GM12878 (cell line): ENCODE data around the gene SRL. TPM values are rescaled to one million over a fixed set of nuclear protein-coding genes. Genes with fewer than 3 reads are reported as not detected.

ENCODE experiments used
- ATAC-seq: fragments of 200-7000 bp; cut with Tn5 transposase; 3 replicates; pipeline ENCODE4 v1.9.1; 2020; ENCODE audit warnings: mild to moderate bottlenecking, moderate library complexity
- BruUV-seq: library from RNA; stranded (reverse); fragments of 400-500 nt; replicated peaks from 2 replicates; lab custom pipeline; 2021; lab: Mats Ljungman, UMichigan
- CTCF ChIA-PET: fragments of 300-600 bp; sonication (Branson Sonifier 250); formaldehyde crosslinking; extraction: SDS; loops from one replicate; lab custom pipeline; 2021; ENCODE audit warnings: inconsistent platforms; lab: Yijun Ruan, JAX
- POLR2A ChIA-PET: fragments of 350-600 bp; formaldehyde crosslinking; extraction: SDS; loops from one replicate; lab custom pipeline; 2021; ENCODE audit warnings: inconsistent platforms; lab: Charles Lee
- RAD21 ChIA-PET: fragments of 300-600 bp; sonication (Branson Sonifier 250); formaldehyde crosslinking; loops from one replicate; lab custom pipeline; 2023; ENCODE audit warnings: antibody characterized with exemption; ENCODE audit not compliant: unreplicated experiment; lab: Charles Lee
- SMC1A ChIA-PET: fragments of 300-600 bp; sonication (Branson Sonifier 250); formaldehyde crosslinking; loops from one replicate; lab custom pipeline; 2023; ENCODE audit not compliant: unreplicated experiment, uncharacterized antibody; lab: Charles Lee
- DNase-seq: peaks from one replicate; pipeline ENCODE4 v3.0.0-alpha.2; 2011; ENCODE audit warnings: low read depth, low spot score
- FAIRE-seq: peaks from 3 replicates; lab custom pipeline; 2011; peaks lifted over from hg19 to GRCh38; lab: Jason Lieb, UNC
- H2AFZ ChIP-seq: 2 replicates; pipeline ENCODE4 v1.6.0; 2011; ENCODE audit warnings: low read depth, low read length, control low read depth; ENCODE audit not compliant: control insufficient read depth
- H3K27ac ChIP-seq: 2 replicates; pipeline ENCODE4 v1.5.1; 2011; ENCODE audit warnings: control low read depth; ENCODE audit not compliant: control insufficient read depth, insufficient read depth
- H3K27me3 ChIP-seq, 2 experiments: replicated peaks in 1 of 2; 2 replicates each; pipeline versions ENCODE4 v1.6.0 to v1.6.1; 2011; ENCODE audit warnings: low read length in 1 of 2; ENCODE audit not compliant: control insufficient read depth in 2 of 2, insufficient read depth in 2 of 2
- H3K36me3 ChIP-seq, 2 experiments: 2 replicates each; pipeline ENCODE4 v1.5.1; 2011; ENCODE audit warnings: low read length in 1 of 2; ENCODE audit not compliant: control insufficient read depth in 2 of 2, insufficient read depth in 2 of 2
- H3K4me1 ChIP-seq: 2 replicates; pipeline ENCODE4 v1.6.1; 2011; ENCODE audit warnings: mild to moderate bottlenecking, low read length, moderate library complexity, mixed read lengths; ENCODE audit not compliant: control insufficient read depth, insufficient read depth
- H3K4me2 ChIP-seq: 2 replicates; pipeline ENCODE4 v1.6.0; 2011; ENCODE audit warnings: control low read depth; ENCODE audit not compliant: control insufficient read depth, insufficient read depth
- H3K4me3 ChIP-seq: fragments of 200-600 bp; sonication (generic); 2 replicates; pipeline ENCODE4 v1.5.1; 2016
- H3K79me2 ChIP-seq: 2 replicates; pipeline ENCODE4 v1.6.0; 2011; ENCODE audit warnings: low read length; ENCODE audit not compliant: control insufficient read depth, insufficient read depth
- H3K9ac ChIP-seq: 2 replicates; pipeline ENCODE4 v1.8.0; 2011; ENCODE audit warnings: low read length, control low read depth, mixed read lengths; ENCODE audit not compliant: control insufficient read depth, insufficient read depth
- H3K9me3 ChIP-seq: replicated peaks from 3 replicates; pipeline ENCODE4 v1.5.1; 2011; ENCODE audit warnings: mild to moderate bottlenecking, low read length; ENCODE audit not compliant: control insufficient read depth, insufficient read depth
- H4K20me1 ChIP-seq: 2 replicates; pipeline ENCODE4 v1.6.0; 2011; ENCODE audit not compliant: control insufficient read depth, insufficient read depth
- BHLHE40 ChIP-seq, 2 experiments: fragments of 450-650 bp in 1 of 2; IDR thresholded peaks; 2 replicates each; pipeline ENCODE4 v1.6.1; 2011 to 2017; ENCODE audit warnings: low read depth in 2 of 2, borderline replicate concordance in 1 of 2, improper control_type of control experiment in 1 of 2, low read length in 1 of 2, mild to moderate bottlenecking in 1 of 2
- HDGF ChIP-seq: fragments of 450-650 bp; IDR thresholded peaks from 2 replicates; pipeline ENCODE4 v1.6.1; 2016; ENCODE audit warnings: antibody characterized with exemption
- IKZF2 ChIP-seq, 2 experiments: fragments of 450-650 bp; IDR thresholded peaks; 2 replicates each; pipeline ENCODE4 v1.6.1; 2017; ENCODE audit warnings: mild to moderate bottlenecking in 2 of 2, moderate library complexity in 2 of 2
- JUND ChIP-seq: IDR thresholded peaks from 2 replicates; pipeline ENCODE4 v1.6.1; 2012; ENCODE audit warnings: low read depth, mild to moderate bottlenecking, low read length, improper control_type of control experiment, moderate library complexity
- NFXL1 ChIP-seq: fragments of 450-650 bp; IDR thresholded peaks from 2 replicates; pipeline ENCODE4 v1.6.1; 2017; ENCODE audit warnings: antibody characterized with exemption, mild to moderate bottlenecking, borderline replicate concordance
- SMAD1 ChIP-seq: fragments of 450-650 bp; IDR thresholded peaks from 2 replicates; pipeline ENCODE4 v1.6.1; 2018; ENCODE audit warnings: mild to moderate bottlenecking, low read depth; ENCODE audit not compliant: partially characterized antibody
- STAT1 ChIP-seq: fragments of 450-650 bp; conservative IDR thresholded peaks from 2 replicates; pipeline ENCODE4 v1.6.1; 2014; ENCODE audit warnings: antibody characterized with exemption, mild to moderate bottlenecking
- SUPT20H ChIP-seq: IDR thresholded peaks from 2 replicates; pipeline ENCODE4 v1.6.1; 2011; ENCODE audit warnings: low read depth, mild to moderate bottlenecking, low read length, moderate library complexity, borderline replicate concordance; ENCODE audit not compliant: control insufficient read depth
- WGBS: methylation state at CpG from one replicate; pipeline ENCODE4 v1.1.6; 2016; ENCODE audit warnings: low lambda C conversion rate; ENCODE audit not compliant: insufficient replicate concordance, insufficient coverage; ENCODE audit errors: missing lambda C conversion rate; 5-methylcytosine and 5-hydroxymethylcytosine counted together
- in situ Hi-C: fragments of 300-500 bp; cut with MboI; formaldehyde crosslinking; loops from 9 replicates; pipeline ENCODE4 v1.14.3; 2018; ENCODE audit warnings: mixed read lengths
- intact Hi-C: fragments of 100-400 bp; cut with micrococcal nuclease; formaldehyde crosslinking; loops from one replicate; pipeline ENCODE4 v1.14.2; 2022; ENCODE audit not compliant: unreplicated experiment
- polyA plus RNA-seq, 11 experiments: library from polyadenylated mRNA; depleted of rRNA in 4 of 11; unstranded in 6 of 11; stranded (reverse) in 5 of 11; fragments of >200 nt; fragmentation: Nextera tagmentation in 4 of 11; fragmentation: Illumina TruSeq in 1 of 11; extraction: Ambion mirVana in 4 of 11; extraction: Trizol in 1 of 11; gene quantifications; 1 replicate in 1 of 11; 2 replicates in 10 of 11; pipeline versions ENCODE4 v1.2.1 to v1.2.3, GENCODE V29; 2011 to 2016; ENCODE audit warnings: inconsistent platforms in 2 of 11, missing spikeins in 2 of 11, low read depth in 1 of 11
- total RNA-seq, 4 experiments: library from RNA; depleted of rRNA in 3 of 4; stranded (reverse); fragments of >200 nt in 3 of 4; fragmentation: Illumina TruSeq in 1 of 4; extraction: Trizol in 1 of 4; gene quantifications; 2 replicates each; pipeline versions ENCODE4 v1.2.1 to v1.2.3, GENCODE V29; 2013 to 2021
- TF ChIP-seq, protein P1 (sequence below): fragments of 450-650 bp; formaldehyde crosslinking; IDR thresholded peaks from 2 replicates; pipeline ENCODE4 v1.4.0; 2020; ENCODE audit warnings: mild to moderate bottlenecking, moderate library complexity
- TF ChIP-seq, protein P2 (sequence below): IDR thresholded peaks from 2 replicates; pipeline ENCODE4 v1.6.1; 2011; ENCODE audit warnings: mild to moderate bottlenecking, low read depth, low read length, moderate library complexity; ENCODE audit not compliant: insufficient replicate concordance

Gene SRL
- total and polyA plus RNA-seq, 10 of the 15 experiments (the other 5 are each of a cell fraction or from before 2014, with no cell fraction given) = not detected

DNA sequence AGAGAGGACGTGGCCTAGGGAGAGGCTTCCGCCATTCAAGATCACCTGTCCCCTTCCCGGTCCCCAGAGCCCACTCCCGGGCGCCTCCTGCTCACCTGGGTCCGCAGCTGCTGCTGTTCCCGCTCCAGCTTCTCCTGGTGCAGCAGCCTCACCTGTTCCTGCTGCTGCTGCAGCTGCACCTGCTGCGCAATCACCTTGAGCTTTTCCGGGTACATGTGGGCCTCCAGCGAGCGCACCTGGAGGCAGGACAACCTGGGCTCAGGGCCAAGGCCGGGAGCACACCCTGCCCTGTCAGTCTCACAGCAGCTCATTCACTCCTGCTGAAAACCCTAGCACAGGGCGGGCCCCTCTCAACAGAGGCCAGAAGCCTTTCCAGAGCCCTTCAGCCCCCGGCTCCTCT, 18.5 kb upstream of the SRL start (continued):
- TF ChIP-seq, protein P1, sequence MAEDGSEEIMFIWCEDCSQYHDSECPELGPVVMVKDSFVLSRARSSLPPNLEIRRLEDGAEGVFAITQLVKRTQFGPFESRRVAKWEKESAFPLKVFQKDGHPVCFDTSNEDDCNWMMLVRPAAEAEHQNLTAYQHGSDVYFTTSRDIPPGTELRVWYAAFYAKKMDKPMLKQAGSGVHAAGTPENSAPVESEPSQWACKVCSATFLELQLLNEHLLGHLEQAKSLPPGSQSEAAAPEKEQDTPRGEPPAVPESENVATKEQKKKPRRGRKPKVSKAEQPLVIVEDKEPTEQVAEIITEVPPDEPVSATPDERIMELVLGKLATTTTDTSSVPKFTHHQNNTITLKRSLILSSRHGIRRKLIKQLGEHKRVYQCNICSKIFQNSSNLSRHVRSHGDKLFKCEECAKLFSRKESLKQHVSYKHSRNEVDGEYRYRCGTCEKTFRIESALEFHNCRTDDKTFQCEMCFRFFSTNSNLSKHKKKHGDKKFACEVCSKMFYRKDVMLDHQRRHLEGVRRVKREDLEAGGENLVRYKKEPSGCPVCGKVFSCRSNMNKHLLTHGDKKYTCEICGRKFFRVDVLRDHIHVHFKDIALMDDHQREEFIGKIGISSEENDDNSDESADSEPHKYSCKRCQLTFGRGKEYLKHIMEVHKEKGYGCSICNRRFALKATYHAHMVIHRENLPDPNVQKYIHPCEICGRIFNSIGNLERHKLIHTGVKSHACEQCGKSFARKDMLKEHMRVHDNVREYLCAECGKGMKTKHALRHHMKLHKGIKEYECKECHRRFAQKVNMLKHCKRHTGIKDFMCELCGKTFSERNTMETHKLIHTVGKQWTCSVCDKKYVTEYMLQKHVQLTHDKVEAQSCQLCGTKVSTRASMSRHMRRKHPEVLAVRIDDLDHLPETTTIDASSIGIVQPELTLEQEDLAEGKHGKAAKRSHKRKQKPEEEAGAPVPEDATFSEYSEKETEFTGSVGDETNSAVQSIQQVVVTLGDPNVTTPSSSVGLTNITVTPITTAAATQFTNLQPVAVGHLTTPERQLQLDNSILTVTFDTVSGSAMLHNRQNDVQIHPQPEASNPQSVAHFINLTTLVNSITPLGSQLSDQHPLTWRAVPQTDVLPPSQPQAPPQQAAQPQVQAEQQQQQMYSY (CRISPR knock-in tag) = no peak
- no peak for TF ChIP-seq STAT1

DNA sequence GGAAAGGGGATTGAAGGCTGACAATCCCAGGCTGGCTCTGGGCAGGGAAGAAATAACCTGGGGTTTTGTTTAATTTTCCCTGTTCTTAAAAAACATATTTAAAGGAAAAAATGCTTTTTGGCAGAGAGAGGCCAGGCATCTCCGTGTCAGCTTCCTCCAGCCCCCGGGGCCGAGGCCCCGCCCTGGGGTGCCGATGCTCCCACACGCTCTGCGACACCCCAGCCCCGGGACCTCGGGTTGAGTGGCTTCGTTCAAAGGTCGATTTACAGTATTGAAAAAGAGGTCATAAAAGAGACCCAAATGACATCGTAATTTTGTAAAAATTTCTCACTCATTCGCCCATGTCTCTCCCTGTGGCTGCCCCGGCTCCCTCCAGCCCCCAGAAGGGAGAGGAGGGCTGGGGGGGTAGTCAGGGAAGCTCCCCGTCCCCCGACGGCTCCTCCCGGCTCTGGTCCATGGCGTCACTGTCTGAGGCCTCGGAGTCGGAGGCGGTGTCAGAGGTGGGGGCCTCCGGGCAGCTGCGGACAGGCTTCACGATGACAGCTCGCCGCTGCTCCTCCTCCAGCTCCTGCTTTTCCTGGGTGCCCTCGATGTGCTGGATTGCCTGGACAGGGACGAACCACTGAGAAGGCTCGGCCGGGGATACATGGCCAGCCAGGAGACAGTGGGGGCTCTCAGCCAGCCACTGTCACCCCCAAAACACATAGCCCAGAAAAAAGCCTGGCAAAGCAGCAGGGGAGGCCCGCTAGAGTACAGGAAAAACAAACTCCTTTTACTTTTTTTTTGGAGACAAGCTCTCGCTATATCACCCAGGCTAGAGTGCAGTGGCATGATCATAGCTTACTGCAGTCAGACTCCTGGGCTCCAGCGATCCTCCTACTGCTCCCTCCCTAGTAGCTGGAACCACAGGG, 16.0 kb upstream of the SRL start:
- no peaks in the 10 kb centered on the region for H3K79me2 ChIP-seq
- no TSS peak for BruUV-seq
- TF ChIP-seq HDGF = no peak
- no peak for TF ChIP-seq NFXL1
- TF ChIP-seq SMAD1 = no peak
- TF ChIP-seq IKZF2 (IDR thresholded peaks at IDR 0.05) = no peak
- no peak for TF ChIP-seq BHLHE40 (IDR thresholded peaks at IDR 0.05; ENCODE audit: borderline replicate concordance in 1 of 2, low read depth in 2 of 2, low read length in 1 of 2)
- TF ChIP-seq SUPT20H = no peak
- TF ChIP-seq JUND = no peak
- TF ChIP-seq, protein P2, sequence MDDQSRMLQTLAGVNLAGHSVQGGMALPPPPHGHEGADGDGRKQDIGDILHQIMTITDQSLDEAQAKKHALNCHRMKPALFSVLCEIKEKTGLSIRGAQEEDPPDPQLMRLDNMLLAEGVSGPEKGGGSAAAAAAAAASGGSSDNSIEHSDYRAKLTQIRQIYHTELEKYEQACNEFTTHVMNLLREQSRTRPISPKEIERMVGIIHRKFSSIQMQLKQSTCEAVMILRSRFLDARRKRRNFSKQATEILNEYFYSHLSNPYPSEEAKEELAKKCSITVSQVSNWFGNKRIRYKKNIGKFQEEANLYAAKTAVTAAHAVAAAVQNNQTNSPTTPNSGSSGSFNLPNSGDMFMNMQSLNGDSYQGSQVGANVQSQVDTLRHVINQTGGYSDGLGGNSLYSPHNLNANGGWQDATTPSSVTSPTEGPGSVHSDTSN = no peak
- peaks cover 6 to 17% of the 10 kb centered on the region in 2 experiments for H3K36me3 ChIP-seq
- H3K9me3 ChIP-seq = no peaks in the 10 kb centered on the region
- H3K4me1 ChIP-seq = no peaks in the 10 kb centered on the region
- no peak for DNase-seq
- no peak for FAIRE-seq
- RAD21 ChIA-PET = interaction anchor here (1.3 kb wide), 1 partner anchor 29 kb away, joined by 3 read pairs; no protein-coding TSS in a partner anchor
- H3K27me3 ChIP-seq = no peaks in the 10 kb centered on the region
- CTCF ChIA-PET = interaction anchor here (0.6 to 1.3 kb wide), 3 partner anchors 57 to 227 kb away, joined by 4 to 5 read pairs (median 4); no protein-coding TSS in a partner anchor
- WGBS = 90% methylated on average over 32 of the region's 34 CpGs
- H3K9ac ChIP-seq = no peak overlapping the region
- no peak overlapping the region for H3K4me3 ChIP-seq
- SMC1A ChIA-PET = interaction anchor here (0.6 kb wide), 1 partner anchor 99 kb away, joined by 3 read pairs; no protein-coding TSS in a partner anchor
- POLR2A ChIA-PET = no interaction called here
- H4K20me1 ChIP-seq = no peaks in the 10 kb centered on the region
- in situ Hi-C loops = no loop called here
- H2AFZ ChIP-seq = no peak overlapping the region
- no peak overlapping the region for H3K4me2 ChIP-seq
- ATAC-seq = no peak
- intact Hi-C loops = loop anchor here (10.0 kb wide), 1 partner anchor 323 kb away; no protein-coding TSS in a partner anchor
- no peak overlapping the region for H3K27ac ChIP-seq
